ENCODE data around the gene ERVW-1.
"Not testable (repeated sequence)": the region's sequence is repeated elsewhere in the genome, so short reads cannot be mapped to it uniquely, and the experiment has no call there.

Gene ERVW-1

GRCh38 chr7:92468589-92468988 lies 9.2 kb downstream of the ERVW-1 start:
- not testable (repeated sequence) for DNase-seq

DNA sequence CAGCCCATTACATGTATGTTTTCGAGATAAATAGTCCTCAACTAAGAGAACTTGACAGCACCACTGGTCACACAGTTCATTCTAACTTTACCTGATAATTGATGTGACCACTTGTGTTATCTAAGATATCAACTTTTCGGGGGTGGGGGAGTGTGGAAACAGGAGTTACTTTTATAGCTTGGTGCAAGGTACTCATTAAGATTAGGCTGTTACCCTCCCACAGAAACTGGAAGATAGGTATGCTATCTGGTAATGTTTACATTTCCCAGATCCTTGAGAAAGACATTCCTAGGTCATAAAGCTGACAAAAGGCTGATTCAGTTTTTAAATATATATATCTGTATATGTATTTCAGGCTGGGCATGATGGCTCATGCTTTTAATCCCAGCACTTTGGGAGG lies 11.1 kb downstream of the ERVW-1 start:
- DNase-seq, result no peak

DNA sequence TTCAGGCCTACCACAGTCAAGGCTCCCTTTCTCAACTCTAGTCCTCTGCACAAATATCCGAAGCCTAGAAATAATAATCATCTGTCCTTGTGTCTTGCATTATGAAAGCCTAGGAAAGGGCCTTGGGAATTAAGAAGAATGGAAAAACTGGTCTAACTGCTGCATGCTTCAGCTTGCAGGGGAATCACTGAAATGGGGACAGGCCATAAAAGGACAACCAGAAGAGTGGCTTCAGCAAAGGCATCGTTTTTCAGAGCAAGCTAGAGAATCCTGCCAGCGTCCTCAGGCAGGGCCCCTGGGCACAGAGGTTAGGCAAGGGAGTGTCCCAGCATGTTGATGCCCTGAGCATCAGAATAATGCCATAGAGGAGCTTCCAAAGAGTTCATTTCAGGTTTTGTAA lies 13.2 kb downstream of the ERVW-1 start:
- DNase-seq, result no peak

DNA sequence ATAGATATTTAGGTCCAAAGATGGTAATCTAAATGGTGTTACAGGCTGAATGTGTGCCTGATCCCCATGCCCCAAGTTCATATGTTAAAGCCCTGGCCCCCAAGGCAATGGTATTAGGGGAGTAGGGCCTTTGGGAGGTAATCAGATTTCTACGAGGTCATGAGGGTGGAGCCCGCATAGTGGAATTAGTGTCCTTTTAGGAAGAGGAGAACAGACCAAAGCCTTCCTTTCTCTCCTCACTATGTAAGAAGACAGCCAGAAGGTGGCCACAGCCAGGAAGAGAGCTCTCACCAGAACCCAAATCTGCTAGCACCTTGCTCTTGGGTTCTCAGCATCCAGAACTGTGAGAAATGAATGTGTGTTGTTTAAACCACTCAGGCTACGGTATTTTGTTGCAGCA lies 15.2 kb downstream of the ERVW-1 start:
- DNase-seq, result no peak

DNA sequence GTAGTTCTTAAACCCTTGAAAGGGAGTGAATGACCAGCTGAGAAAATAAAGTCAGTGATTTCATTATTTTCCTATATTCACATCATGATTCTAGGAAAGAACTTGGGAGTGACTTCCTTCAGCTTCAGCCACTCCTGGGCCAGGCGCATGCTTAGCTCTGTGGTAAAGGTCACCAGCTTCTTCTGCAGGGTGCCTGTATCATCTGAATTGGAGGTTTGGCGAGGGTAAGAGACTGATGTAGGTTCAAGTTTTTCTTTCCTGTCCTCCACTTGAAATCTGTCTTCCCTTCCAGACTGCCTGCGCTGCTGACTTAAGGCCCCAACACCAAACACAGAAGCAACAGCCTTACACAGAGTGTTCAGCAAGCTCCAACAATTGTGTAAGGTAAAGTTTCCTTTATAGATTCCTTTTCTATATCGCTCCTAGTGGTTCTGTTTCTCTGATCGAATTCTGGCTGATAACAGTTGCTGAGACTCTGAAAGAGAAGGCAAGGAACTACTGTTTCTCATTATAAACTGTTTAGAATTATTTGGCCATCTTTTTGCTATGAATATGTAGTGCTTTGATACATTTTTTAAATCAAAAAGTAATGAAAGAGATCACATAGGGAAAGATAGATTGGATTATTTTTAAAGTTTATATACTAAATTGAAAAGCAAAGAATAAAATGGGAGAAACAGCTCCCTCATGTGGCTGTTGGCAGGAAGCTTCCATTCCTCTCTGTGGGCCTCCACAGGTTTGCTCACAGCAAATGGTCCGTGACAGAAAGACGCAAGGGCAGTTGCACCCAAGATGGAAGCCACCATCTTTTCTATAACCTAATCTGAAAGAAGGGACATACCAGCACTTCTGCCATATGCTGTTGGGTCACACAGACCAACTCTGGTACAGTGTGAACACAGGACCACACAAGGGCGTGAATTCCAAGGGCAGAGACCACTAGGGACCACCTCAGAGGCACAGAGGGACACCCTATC lies 16.4 kb downstream of the ERVW-1 start:
- peak; percentile 65 to 75 for DNase-seq

GRCh38 chr7:92460510-92460909 lies 17.2 kb downstream of the ERVW-1 start:
- DNase-seq, result no peak

GRCh38 chr7:92460109-92460508 lies 17.6 kb downstream of the ERVW-1 start:
- DNase-seq, result no peak

DNA sequence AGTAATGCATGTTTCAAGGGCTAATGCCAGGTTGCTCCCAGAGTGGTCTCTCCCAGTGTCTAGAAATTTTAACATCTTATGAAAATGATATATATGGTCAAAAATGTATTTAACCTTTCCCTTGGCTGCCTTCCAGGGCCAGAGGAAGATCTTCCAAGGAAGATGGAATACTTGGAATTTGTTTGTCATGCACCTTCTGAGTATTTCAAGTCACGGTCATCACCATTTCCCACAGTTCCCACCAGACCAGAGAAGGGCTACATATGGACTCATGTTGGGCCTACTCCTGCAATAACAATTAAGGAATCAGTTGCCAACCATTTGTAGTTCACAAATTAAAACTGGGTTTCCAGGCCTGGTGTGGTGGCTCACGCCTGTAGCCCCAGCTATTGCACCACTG lies 21.5 kb downstream of the ERVW-1 start:
- no peak for DNase-seq

- DNase-seq, result no peak
Measured at GRCh38 chr7:92451645-92452044, 26.1 kb downstream of the ERVW-1 start.

- DNase-seq, result peak; percentile 77 to 81
Measured at GRCh38 chr7:92448205-92448747, 29.5 kb downstream of the ERVW-1 start.

GRCh38 chr7:92447345-92448204 lies 30.2 kb downstream of the ERVW-1 start, which contains the start of gene GATAD1:
Gene GATAD1 (plus strand): TSS chr7:92447482. CDS start chr7:92447730, 248 bp downstream.
- DNase-seq, result peak; percentile 75 to 89

DNA sequence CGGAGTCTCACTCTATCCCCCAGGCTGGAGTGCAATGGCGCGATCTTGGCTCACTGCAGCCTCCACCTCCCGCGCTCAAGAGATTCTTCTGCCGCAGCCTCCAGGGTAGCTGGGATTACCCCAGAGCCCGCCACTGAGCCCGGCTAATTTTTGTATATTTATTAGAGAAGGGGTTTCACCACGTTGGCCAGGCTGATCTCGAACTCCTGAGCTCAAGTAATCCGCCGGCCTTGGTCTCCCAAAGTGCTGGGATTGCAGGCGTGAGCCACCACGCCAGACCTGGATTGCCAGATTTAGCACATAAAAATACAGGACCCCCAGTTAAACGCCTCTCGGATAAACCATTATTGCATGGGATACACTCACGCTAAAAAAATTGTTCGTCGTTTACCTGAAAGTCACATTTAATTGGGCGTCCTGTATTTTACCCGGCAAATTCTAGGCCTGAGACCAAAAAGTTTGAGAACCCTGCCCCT lies 30.8 kb downstream of the ERVW-1 start:
- peak in 1 of 2 experiments; percentile 86 for DNase-seq

- DNase-seq, result peak; percentile 23 to 24
Measured at GRCh38 chr7:92442720-92443119, 35.0 kb downstream of the ERVW-1 start.

GRCh38 chr7:92437956-92438491 lies 39.7 kb downstream of the ERVW-1 start:
- no peak for DNase-seq

GRCh38 chr7:92436612-92437445 lies 40.9 kb downstream of the ERVW-1 start:
- DNase-seq, result no peak

- no peak for DNase-seq
Measured at GRCh38 chr7:92435542-92435941, 42.2 kb downstream of the ERVW-1 start.

DNA sequence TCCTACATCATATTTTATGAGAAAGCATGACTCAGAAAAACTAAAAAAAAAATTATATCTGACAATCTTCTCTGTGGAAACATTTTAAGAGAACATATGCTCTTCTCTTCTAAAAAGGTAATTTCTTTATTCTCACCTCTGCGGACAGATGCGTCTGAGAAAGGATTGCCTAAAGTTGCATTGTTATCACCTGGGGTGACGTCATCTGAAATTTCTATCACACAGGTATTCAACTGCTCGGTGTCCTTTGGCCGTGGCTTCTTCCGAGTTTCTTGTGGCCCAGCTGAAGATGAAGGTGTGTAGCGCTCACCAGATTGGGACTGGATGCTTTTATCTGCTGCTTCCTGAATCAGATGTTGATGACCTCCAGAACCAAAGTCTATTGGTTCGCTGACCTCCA lies 44.7 kb downstream of the ERVW-1 start:
- DNase-seq, result no peak

- DNase-seq, result no peak
Measured at GRCh38 chr7:92432299-92432946, 45.3 kb downstream of the ERVW-1 start.

DNA sequence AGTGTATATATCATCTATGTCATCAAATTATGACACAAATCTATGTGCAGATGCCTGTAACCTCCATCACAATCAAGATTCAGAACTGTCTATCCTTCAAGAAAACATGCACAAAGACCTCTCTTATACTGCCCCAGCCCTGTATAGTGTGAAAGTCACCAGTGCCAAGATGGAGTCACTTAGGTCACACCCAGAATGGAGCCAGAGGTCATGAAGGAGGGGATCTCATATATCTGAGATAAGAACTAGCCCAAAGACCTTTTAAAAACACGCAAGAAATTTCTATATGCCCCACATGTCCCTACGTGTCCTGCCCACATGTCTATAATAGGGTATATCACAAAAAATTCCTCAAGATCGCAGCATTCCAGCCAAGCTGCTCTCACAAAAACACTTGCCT lies 50.6 kb downstream of the ERVW-1 start:
- DNase-seq, result no peak

DNA sequence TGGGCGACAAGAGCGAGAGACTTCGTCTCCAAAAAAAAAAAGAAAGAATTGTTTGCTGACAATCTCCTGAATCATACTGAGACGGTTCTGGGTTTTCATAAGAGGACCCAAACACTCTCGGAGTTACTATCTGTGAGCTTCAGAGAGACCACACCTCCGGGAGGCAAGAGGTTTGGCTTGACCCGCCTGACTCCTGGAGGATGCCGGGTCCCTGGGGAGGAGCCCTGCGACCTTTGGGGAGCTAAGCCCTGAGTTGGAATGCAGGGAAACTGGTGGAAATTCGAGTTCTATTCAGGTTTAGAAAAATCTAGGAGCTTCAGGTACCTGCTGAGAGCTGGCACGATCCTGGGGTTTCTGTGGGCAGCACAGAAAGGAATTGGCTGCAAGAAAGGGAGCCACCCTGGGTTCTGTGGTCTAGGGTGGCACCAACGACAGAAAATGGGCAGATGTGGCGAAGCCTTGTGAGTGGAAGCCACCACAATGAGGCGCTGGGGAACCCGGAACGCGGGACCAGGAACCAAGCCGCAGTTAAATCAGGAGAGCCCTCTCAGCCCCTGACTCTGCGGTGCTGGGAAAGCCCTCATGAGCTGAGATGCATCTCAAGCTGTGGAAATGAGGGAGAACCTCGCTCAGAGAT lies 52.3 kb downstream of the ERVW-1 start:
- DNase-seq, result no peak

- peak in 1 of 2 experiments; percentile 17 for DNase-seq
Measured at GRCh38 chr7:92423710-92424131, 54.0 kb downstream of the ERVW-1 start.

Measured in Kasumi-1 (cell line).